ENCODE data around the gene DPYSL4. TPM values are rescaled to one million over a fixed set of nuclear protein-coding genes. Genes with fewer than 3 reads are reported as not detected.

Gene DPYSL4
- total RNA-seq (1 to 10 TPM; 3.2 to 3.3 TPM), polyA plus RNA-seq (not detected)

GRCh38 chr10:132186488-132187429, at the start of gene DPYSL4:
Gene DPYSL4 (plus strand): TSS chr10:132186948. CDS start chr10:132187064, 116 bp downstream.
- no peak within 1 kb of the TSS for H3K27ac ChIP-seq (ENCODE audit: low read depth, low read length)
- H3K9me3 ChIP-seq (ENCODE audit: low read length) = no peaks in the 10 kb centered on the region
- H3K4me1 ChIP-seq (ENCODE audit: insufficient read depth, low read length) = peaks cover 8% of the 10 kb centered on the region
- no peak within 1 kb of the TSS for H3K27ac Mint-ChIP-seq
- no peak within 1 kb of the TSS for H3K4me3 ChIP-seq (ENCODE audit: low read length)
- peaks cover 19% of the 10 kb centered on the region for H3K27me3 ChIP-seq (ENCODE audit: insufficient read depth, low read length, poor library complexity, severe bottlenecking)
- ChIA-PET POLR2A (no interaction called here), CTCF (no interaction called here)
- peaks cover 39 to 53% of the 10 kb centered on the region in 2 donors for H3K27me3 Mint-ChIP-seq
- H3K36me3 ChIP-seq (ENCODE audit: insufficient read depth, low read length) = no peaks in the 10 kb centered on the region
- H3K36me3 Mint-ChIP-seq = no peaks in the 10 kb centered on the region
- peak in 3 of 5 donors; percentile 14 to 21 (median 15) for DNase-seq
- H3K4me1 Mint-ChIP-seq = peaks cover 5 to 8% (median 5%) of the 10 kb centered on the region in 3 donors
- H3K9me3 Mint-ChIP-seq = no peaks in the 10 kb centered on the region
- H3K4me3 Mint-ChIP-seq = peak within 1 kb of the TSS in 3 of 7 donors; percentile 39 to 83 (median 47)

GRCh38 chr10:132137111-132138072, 49.4 kb upstream of the DPYSL4 start:
- peak in 1 of 5 donors; percentile 32 for DNase-seq
- CTCF ChIA-PET = no interaction called here

DNA sequence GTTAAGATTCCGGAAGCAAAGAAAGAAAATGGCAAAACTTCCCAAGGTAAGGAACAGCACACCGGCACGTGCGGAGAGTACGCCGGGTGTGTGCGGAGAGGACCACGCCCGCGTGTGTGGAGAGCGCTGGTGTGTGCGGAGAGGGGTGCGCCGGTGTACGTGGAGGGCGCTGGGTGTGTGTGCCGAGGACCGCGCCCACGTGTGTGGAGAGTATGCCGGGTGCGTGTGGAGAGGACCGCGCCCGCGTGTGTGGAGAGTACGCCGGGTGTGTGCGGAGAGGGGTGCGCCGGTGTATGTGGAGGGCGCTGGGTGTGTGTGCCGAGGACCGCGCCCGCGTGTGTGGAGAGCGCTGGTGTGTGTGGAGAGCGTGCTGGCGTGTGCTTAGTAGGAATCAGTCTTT, 48.6 kb upstream of the DPYSL4 start:
- Histone ChIP-seq H3K27me3 (ENCODE audit: insufficient read depth, low read length, poor library complexity, severe bottlenecking) (no peaks in the 10 kb centered on the region), H3K27ac (ENCODE audit: low read depth, low read length) (no peak overlapping the region), H3K9me3 (ENCODE audit: low read length) (no peaks in the 10 kb centered on the region), H3K36me3 (ENCODE audit: insufficient read depth, low read length) (no peaks in the 10 kb centered on the region), H3K4me3 (ENCODE audit: low read length) (no peak overlapping the region), H3K4me1 (ENCODE audit: insufficient read depth, low read length) (no peaks in the 10 kb centered on the region)
- Mint-ChIP-seq H3K27me3 (peaks cover 0 to 8% of the 10 kb centered on the region in 2 donors), H3K27ac (no peak overlapping the region), H3K9me3 (no peaks in the 10 kb centered on the region), H3K4me1 (peaks cover 0 to 2% (median 0%) of the 10 kb centered on the region in 3 donors), H3K36me3 (no peaks in the 10 kb centered on the region), H3K4me3 (no peak overlapping the region)
- CTCF ChIA-PET = no interaction called here
- DNase-seq = peak in 1 of 5 donors; percentile 33
- POLR2A ChIA-PET = no interaction called here

More at GRCh38 chr10:132137111-132138072, 49.4 kb upstream of the DPYSL4 start:
- no peaks in the 10 kb centered on the region for H3K27me3 ChIP-seq (ENCODE audit: insufficient read depth, low read length, poor library complexity, severe bottlenecking)
- POLR2A ChIA-PET = no interaction called here
- no peaks in the 10 kb centered on the region for H3K4me1 Mint-ChIP-seq
- H3K36me3 Mint-ChIP-seq = no peaks in the 10 kb centered on the region
- H3K9me3 Mint-ChIP-seq = no peaks in the 10 kb centered on the region
- no peak overlapping the region for H3K4me3 ChIP-seq (ENCODE audit: low read length)
- H3K4me3 Mint-ChIP-seq = no peak overlapping the region
- H3K9me3 ChIP-seq (ENCODE audit: low read length) = no peaks in the 10 kb centered on the region
- no peak overlapping the region for H3K27ac ChIP-seq (ENCODE audit: low read depth, low read length)
- H3K27me3 Mint-ChIP-seq = peaks cover 0 to 9% of the 10 kb centered on the region in 2 donors
- no peak overlapping the region for H3K27ac Mint-ChIP-seq
- H3K4me1 ChIP-seq (ENCODE audit: insufficient read depth, low read length) = no peaks in the 10 kb centered on the region
- no peaks in the 10 kb centered on the region for H3K36me3 ChIP-seq (ENCODE audit: insufficient read depth, low read length)

- no peak overlapping the region for H3K27ac Mint-ChIP-seq
- Histone ChIP-seq H3K36me3 (ENCODE audit: insufficient read depth, low read length) (no peaks in the 10 kb centered on the region), H3K4me1 (ENCODE audit: insufficient read depth, low read length) (no peaks in the 10 kb centered on the region), H3K27ac (ENCODE audit: low read depth, low read length) (no peak overlapping the region), H3K4me3 (ENCODE audit: low read length) (no peak overlapping the region), H3K9me3 (ENCODE audit: low read length) (no peaks in the 10 kb centered on the region), H3K27me3 (ENCODE audit: insufficient read depth, low read length, poor library complexity, severe bottlenecking) (no peaks in the 10 kb centered on the region)
- no peaks in the 10 kb centered on the region for H3K9me3 Mint-ChIP-seq
- H3K4me1 Mint-ChIP-seq = peaks cover 0 to 6% (median 0%) of the 10 kb centered on the region in 3 donors
- peak in 1 of 5 donors; percentile 21 for DNase-seq
- peaks cover 3 to 11% of the 10 kb centered on the region in 2 donors for H3K27me3 Mint-ChIP-seq
- H3K4me3 Mint-ChIP-seq = no peak overlapping the region
- CTCF ChIA-PET = no interaction called here
- POLR2A ChIA-PET = no interaction called here
- no peaks in the 10 kb centered on the region for H3K36me3 Mint-ChIP-seq
Measured at GRCh38 chr10:132138596-132138995, 48.2 kb upstream of the DPYSL4 start.

DNA sequence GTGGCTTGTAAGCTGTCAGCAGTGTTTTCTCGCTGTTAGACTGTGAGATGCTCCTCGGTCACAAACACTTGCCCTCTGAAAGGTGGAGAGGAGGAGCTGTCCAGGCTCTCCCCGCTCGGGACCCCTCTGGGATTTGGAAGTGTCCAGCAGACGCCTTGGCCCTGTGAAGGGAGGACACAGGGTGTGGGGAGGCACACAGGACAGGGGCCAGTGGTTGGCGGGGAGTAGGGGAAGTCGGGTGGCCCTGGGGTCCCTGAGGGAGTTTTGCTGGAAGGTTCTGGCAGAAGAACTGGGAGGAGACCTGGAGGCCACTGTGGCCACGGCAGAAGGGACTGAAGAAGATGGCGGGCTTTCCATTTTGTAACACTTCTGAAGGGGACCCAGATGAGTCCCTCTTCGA, 47.2 kb upstream of the DPYSL4 start:
- no peak overlapping the region for H3K27ac Mint-ChIP-seq
- DNase-seq = peak in 1 of 5 donors; percentile 28
- ChIA-PET POLR2A (no interaction called here), CTCF (no interaction called here)
- Histone ChIP-seq H3K4me1 (ENCODE audit: insufficient read depth, low read length) (no peaks in the 10 kb centered on the region), H3K27ac (ENCODE audit: low read depth, low read length) (no peak overlapping the region), H3K36me3 (ENCODE audit: insufficient read depth, low read length) (no peaks in the 10 kb centered on the region), H3K27me3 (ENCODE audit: insufficient read depth, low read length, poor library complexity, severe bottlenecking) (no peaks in the 10 kb centered on the region), H3K9me3 (ENCODE audit: low read length) (no peaks in the 10 kb centered on the region), H3K4me3 (ENCODE audit: low read length) (no peak overlapping the region)
- H3K9me3 Mint-ChIP-seq = no peaks in the 10 kb centered on the region
- H3K4me1 Mint-ChIP-seq = peaks cover 0 to 6% (median 0%) of the 10 kb centered on the region in 3 donors
- no peaks in the 10 kb centered on the region for H3K36me3 Mint-ChIP-seq
- H3K4me3 Mint-ChIP-seq = no peak overlapping the region
- peaks cover 3 to 6% of the 10 kb centered on the region in 2 donors for H3K27me3 Mint-ChIP-seq

DNA sequence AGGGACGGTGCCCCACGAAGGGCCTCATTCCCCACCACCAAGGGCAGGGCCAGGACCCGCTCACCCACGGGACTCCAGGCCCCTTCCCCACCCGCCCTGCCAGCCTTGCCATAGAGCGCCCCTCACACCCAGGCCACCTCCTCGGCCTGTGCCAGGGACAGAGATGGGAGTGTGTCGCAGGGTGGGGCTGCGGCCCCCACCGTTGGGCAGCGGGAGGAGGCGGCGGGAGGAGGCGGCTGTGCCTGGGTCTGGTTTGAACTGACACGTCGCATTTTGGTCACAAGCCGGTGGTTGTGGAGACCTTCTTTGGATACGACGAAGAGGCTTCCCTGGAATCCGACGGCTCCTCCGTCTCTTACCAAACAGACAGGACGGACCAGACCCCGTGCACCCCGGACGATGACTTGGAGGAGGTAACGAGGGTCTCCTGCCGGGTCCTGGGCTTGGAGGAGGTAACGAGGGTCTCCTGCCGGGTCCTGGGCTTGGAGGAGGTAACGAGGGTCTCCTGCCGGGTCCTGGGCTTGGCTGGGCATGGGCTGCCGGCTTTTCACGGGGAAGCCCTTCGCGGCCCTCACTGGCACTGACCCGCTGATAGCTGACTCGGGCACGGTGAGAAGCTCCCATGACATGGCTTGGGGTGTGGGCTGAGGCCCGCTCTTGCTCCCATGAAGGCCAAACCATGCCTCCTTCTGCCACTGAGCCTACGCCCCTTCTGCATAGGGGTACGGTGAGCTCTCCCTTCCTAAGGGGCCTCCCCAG, 46.4 kb upstream of the DPYSL4 start:
- H3K4me1 ChIP-seq (ENCODE audit: insufficient read depth, low read length) = no peaks in the 10 kb centered on the region
- H3K27ac ChIP-seq (ENCODE audit: low read depth, low read length) = no peak overlapping the region
- ChIA-PET POLR2A (no interaction called here), CTCF (no interaction called here)
- Mint-ChIP-seq H3K27me3 (peaks cover 3 to 6% of the 10 kb centered on the region in 2 donors), H3K4me3 (no peak overlapping the region), H3K4me1 (peaks cover 0 to 6% (median 0%) of the 10 kb centered on the region in 3 donors), H3K36me3 (no peaks in the 10 kb centered on the region), H3K9me3 (no peaks in the 10 kb centered on the region), H3K27ac (no peak overlapping the region)
- no peaks in the 10 kb centered on the region for H3K9me3 ChIP-seq (ENCODE audit: low read length)
- H3K4me3 ChIP-seq (ENCODE audit: low read length) = no peak overlapping the region
- H3K27me3 ChIP-seq (ENCODE audit: insufficient read depth, low read length, poor library complexity, severe bottlenecking) = no peaks in the 10 kb centered on the region
- no peaks in the 10 kb centered on the region for H3K36me3 ChIP-seq (ENCODE audit: insufficient read depth, low read length)
- peak in 1 of 5 donors; percentile 42 for DNase-seq

GRCh38 chr10:132141076-132141475, 45.7 kb upstream of the DPYSL4 start:
- POLR2A ChIA-PET = no interaction called here
- no peaks in the 10 kb centered on the region for H3K36me3 Mint-ChIP-seq
- Histone ChIP-seq H3K36me3 (ENCODE audit: insufficient read depth, low read length) (no peaks in the 10 kb centered on the region), H3K4me3 (ENCODE audit: low read length) (no peak overlapping the region), H3K27ac (ENCODE audit: low read depth, low read length) (no peak overlapping the region), H3K4me1 (ENCODE audit: insufficient read depth, low read length) (no peaks in the 10 kb centered on the region), H3K27me3 (ENCODE audit: insufficient read depth, low read length, poor library complexity, severe bottlenecking) (no peaks in the 10 kb centered on the region), H3K9me3 (ENCODE audit: low read length) (no peaks in the 10 kb centered on the region)
- DNase-seq = peak in 1 of 5 donors; percentile 32
- peaks cover 3 to 6% of the 10 kb centered on the region in 2 donors for H3K27me3 Mint-ChIP-seq
- peaks cover 0 to 6% (median 0%) of the 10 kb centered on the region in 3 donors for H3K4me1 Mint-ChIP-seq
- CTCF ChIA-PET = interaction anchor here (1.2 to 1.5 kb wide), 3 partner anchors 9 to 212 kb away, joined by 3 to 4 read pairs (median 4); no protein-coding TSS in a partner anchor
- no peak overlapping the region for H3K27ac Mint-ChIP-seq
- H3K4me3 Mint-ChIP-seq = no peak overlapping the region
- H3K9me3 Mint-ChIP-seq = no peaks in the 10 kb centered on the region
